PFSK-1 (cell line): ENCODE measurements around the gene HSPA12B.

Source experiments
- FOXP2 ChIP-seq: optimal IDR thresholded peaks from 2 replicates; pipeline ENCODE3; 2011; ENCODE audit warnings: borderline replicate concordance, control low read depth, inconsistent platforms; ENCODE audit not compliant: insufficient read depth; ENCODE audit errors: extremely low read length, extremely low read depth
- POLR2AphosphoS5 ChIP-seq: IDR thresholded peaks from 2 replicates; pipeline ENCODE4 v1.6.1; 2012; ENCODE audit warnings: low read depth, mild to moderate bottlenecking, control low read depth, low read length, moderate library complexity
- SIN3A ChIP-seq: IDR thresholded peaks from 2 replicates; pipeline ENCODE4 v1.6.1; 2012; ENCODE audit warnings: mild to moderate bottlenecking, low read length, moderate library complexity, borderline replicate concordance; ENCODE audit not compliant: insufficient read depth
- TAF1 ChIP-seq: IDR thresholded peaks from 2 replicates; pipeline ENCODE4 v1.6.1; 2012; ENCODE audit warnings: low read length, control low read depth, borderline replicate concordance; ENCODE audit not compliant: insufficient read depth
- TF ChIP-seq, protein P1 (sequence below), 2 experiments: IDR thresholded peaks; 2 replicates each; pipeline versions ENCODE4 v1.6.1 to v1.8.0; 2011 to 2012; ENCODE audit warnings: low read depth in 2 of 2, low read length in 2 of 2, control low read depth in 1 of 2, inconsistent platforms in 1 of 2, mild to moderate bottlenecking in 1 of 2, moderate library complexity in 1 of 2; ENCODE audit not compliant: insufficient read depth in 1 of 2

The HSPA12B gene

DNA sequence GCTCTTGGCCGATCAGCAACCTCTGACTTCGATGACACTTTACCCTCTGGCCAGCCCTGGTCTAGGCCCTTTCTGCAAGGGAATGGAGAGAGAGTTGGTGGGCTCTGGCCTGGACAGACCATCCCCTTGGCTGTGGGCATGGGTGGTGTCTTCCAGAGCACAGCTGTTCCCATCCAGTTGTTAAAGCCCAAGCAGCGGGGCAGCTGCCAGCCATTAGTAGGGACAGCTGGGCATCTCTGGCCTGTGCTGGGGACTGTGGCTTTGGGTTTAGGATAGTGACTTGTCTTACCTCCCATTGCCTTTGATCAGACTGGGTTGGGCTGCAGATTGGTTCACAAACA lies 66.4 kb downstream of the HSPA12B start:
- no peak for TF ChIP-seq FOXP2
- TF ChIP-seq POLR2AphosphoS5 = no peak
- TF ChIP-seq, protein P1, sequence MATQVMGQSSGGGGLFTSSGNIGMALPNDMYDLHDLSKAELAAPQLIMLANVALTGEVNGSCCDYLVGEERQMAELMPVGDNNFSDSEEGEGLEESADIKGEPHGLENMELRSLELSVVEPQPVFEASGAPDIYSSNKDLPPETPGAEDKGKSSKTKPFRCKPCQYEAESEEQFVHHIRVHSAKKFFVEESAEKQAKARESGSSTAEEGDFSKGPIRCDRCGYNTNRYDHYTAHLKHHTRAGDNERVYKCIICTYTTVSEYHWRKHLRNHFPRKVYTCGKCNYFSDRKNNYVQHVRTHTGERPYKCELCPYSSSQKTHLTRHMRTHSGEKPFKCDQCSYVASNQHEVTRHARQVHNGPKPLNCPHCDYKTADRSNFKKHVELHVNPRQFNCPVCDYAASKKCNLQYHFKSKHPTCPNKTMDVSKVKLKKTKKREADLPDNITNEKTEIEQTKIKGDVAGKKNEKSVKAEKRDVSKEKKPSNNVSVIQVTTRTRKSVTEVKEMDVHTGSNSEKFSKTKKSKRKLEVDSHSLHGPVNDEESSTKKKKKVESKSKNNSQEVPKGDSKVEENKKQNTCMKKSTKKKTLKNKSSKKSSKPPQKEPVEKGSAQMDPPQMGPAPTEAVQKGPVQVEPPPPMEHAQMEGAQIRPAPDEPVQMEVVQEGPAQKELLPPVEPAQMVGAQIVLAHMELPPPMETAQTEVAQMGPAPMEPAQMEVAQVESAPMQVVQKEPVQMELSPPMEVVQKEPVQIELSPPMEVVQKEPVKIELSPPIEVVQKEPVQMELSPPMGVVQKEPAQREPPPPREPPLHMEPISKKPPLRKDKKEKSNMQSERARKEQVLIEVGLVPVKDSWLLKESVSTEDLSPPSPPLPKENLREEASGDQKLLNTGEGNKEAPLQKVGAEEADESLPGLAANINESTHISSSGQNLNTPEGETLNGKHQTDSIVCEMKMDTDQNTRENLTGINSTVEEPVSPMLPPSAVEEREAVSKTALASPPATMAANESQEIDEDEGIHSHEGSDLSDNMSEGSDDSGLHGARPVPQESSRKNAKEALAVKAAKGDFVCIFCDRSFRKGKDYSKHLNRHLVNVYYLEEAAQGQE (IDR thresholded peaks at IDR 0.05; ENCODE audit: insufficient read depth in 1 of 2, low read depth in 2 of 2, low read length in 2 of 2) = no peak
- no peak for TF ChIP-seq SIN3A
- no peak for TF ChIP-seq TAF1

DNA sequence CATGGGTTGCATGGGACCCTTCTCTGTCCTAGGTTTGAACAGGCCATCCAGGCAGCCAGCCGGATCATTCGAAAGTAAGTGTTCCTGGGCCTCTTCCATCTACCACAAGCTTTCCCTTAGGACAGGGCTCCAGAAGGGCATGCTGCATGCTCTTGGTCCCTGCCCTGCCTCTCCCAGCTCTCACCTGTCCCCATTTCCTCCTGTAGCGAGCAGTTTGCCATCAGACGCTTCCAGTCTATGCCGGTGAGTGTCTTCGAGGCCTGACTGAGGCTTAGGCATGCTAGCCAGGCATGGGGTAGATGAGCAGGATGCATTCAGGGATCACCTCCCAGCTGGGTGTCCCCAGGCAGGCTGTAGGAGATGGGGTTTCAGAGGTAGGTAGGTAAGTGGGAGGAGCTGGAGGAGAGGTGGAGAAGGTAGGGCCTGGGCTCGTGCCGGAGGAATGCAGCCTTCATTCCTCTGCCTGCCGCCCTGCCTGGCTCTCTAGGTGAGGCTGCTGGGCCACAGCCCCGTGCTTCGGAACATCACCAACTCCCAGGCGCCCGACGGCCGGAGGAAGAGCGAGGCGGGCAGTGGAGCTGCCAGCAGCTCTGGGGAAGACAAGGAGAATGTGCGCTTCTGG lies 67.9 kb downstream of the HSPA12B start:
- TF ChIP-seq POLR2AphosphoS5 (no peak), TAF1 (no peak), FOXP2 (no peak), SIN3A (no peak)
- TF ChIP-seq, protein P1 (IDR thresholded peaks at IDR 0.05; ENCODE audit: insufficient read depth in 1 of 2, low read depth in 2 of 2, low read length in 2 of 2) = no peak

DNA sequence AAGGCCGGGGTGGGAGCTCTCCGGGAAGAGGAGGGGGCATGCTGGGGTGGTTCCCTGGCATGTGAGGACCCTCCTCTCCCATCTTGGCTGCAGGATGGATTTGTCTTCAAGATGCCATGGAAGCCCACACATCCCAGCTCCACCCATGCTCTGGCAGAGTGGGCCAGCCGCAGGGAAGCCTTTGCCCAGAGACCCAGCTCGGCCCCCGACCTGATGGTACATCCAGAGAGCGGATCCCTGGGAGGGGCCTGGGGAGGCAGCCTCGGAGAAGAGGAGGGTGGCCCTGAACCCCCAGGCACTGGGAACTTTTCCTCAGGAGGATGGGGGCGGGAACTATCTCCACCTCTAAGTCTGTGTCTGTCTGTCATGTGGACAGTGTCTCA lies 68.4 kb downstream of the HSPA12B start:
- TF ChIP-seq FOXP2 (no peak), TAF1 (no peak), POLR2AphosphoS5 (no peak), SIN3A (no peak)
- TF ChIP-seq, protein P1 (IDR thresholded peaks at IDR 0.05; ENCODE audit: insufficient read depth in 1 of 2, low read depth in 2 of 2, low read length in 2 of 2) = no peak

DNA sequence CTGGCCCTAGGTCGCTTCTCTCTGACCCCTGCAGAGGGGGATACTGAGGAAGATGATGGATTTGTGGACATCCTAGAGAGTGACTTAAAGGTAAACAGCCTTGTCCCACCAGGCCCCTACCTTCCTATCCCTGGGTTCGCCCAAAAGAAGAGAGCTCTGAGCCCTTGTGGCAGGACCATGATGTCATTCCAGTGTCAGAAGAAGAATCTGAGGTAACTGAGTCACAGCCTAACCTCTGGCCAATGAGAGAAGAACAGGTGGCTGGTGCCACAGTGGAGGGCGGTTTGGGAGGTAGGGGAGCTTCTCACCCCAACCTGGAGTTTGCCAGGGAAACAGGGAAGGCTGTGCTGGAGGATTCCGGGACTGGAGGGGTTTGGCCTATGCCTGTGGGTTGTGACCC lies 68.8 kb downstream of the HSPA12B start:
- TF ChIP-seq TAF1 (no peak), POLR2AphosphoS5 (no peak)

DNA sequence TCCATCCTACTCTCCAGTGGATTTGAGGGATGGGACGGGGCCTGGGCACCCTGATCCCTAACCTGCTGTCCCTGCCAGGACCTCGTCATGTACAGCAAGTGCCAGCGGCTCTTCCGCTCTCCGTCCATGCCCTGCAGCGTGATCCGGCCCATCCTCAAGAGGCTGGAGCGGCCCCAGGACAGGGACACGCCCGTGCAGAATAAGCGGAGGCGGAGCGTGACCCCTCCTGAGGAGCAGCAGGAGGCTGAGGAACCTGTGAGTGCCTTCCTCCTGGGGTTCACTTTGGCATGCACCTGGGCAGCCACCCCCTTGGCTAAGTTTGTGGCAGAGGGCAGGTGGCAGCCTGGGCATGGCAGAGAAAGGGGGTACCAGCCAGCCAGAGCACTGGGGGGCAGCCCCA lies 69.4 kb downstream of the HSPA12B start:
- TF ChIP-seq SIN3A = no peak
- no peak for TF ChIP-seq TAF1
- TF ChIP-seq, protein P1 (IDR thresholded peaks at IDR 0.05; ENCODE audit: insufficient read depth in 1 of 2, low read depth in 2 of 2, low read length in 2 of 2) = no peak
- TF ChIP-seq FOXP2 = no peak
- no peak for TF ChIP-seq POLR2AphosphoS5
